Muscle layer of colon (tissue), 2 donors: ENCODE data around the gene IL6R.
A peak's percentile ranks its signal among the peaks of the same experiment; 100 is the strongest.

Experiments used
- H3K27ac ChIP-seq: one replicate; pipeline ENCODE4 v1.7.0; 2013; ENCODE audit warnings: low read depth, mild to moderate bottlenecking, low read length, moderate library complexity
- H3K27me3 ChIP-seq, 2 donors: one replicate each; pipeline ENCODE4 v1.7.0; 2013; ENCODE audit warnings: low read length in 2 of 2, mild to moderate bottlenecking in 2 of 2; ENCODE audit not compliant: insufficient read depth in 2 of 2, control insufficient read depth in 1 of 2
- H3K36me3 ChIP-seq: one replicate; pipeline ENCODE4 v1.7.0; 2013; ENCODE audit warnings: mild to moderate bottlenecking, low read length; ENCODE audit not compliant: insufficient read depth
- H3K4me1 ChIP-seq: one replicate; pipeline ENCODE4 v1.7.0; 2013; ENCODE audit warnings: mild to moderate bottlenecking, low read length; ENCODE audit not compliant: insufficient read depth
- H3K4me3 ChIP-seq, 2 donors: one replicate each; pipeline ENCODE4 v1.7.0; 2013; ENCODE audit warnings: low read length in 2 of 2, low read depth in 1 of 2, mild to moderate bottlenecking in 1 of 2, moderate library complexity in 1 of 2
- H3K9ac ChIP-seq: one replicate; pipeline ENCODE4 v1.7.0; 2013; ENCODE audit warnings: low read length
- H3K9me3 ChIP-seq: one replicate; pipeline ENCODE4 v1.7.0; 2013; ENCODE audit warnings: mild to moderate bottlenecking, low read length
- donor health status: abdominal sarcoma.
- donor health status: Adenocarcinoma of cecum.

The IL6R gene

GRCh38 chr1:154495496-154496273 lies 90.5 kb downstream of the IL6R start:
- Histone ChIP-seq H3K4me3 (no peak overlapping the region), H3K27me3 (peaks cover 13 to 16% of the 10 kb centered on the region in 2 donors), H3K9ac (no peak overlapping the region), H3K36me3 (no peaks in the 10 kb centered on the region), H3K9me3 (no peaks in the 10 kb centered on the region), H3K4me1 (peaks cover 7% of the 10 kb centered on the region), H3K27ac (peak overlapping the region; percentile 13)

GRCh38 chr1:154496383-154496782 lies 91.2 kb downstream of the IL6R start:
- Histone ChIP-seq H3K27ac (no peak overlapping the region), H3K27me3 (peaks cover 20 to 23% of the 10 kb centered on the region in 2 donors), H3K9me3 (no peaks in the 10 kb centered on the region), H3K36me3 (no peaks in the 10 kb centered on the region), H3K4me1 (peaks cover 4% of the 10 kb centered on the region), H3K4me3 (no peak overlapping the region), H3K9ac (no peak overlapping the region)

GRCh38 chr1:154497026-154497806 lies 92.1 kb downstream of the IL6R start:
- H3K4me3 ChIP-seq: no peak overlapping the region
- H3K9me3 ChIP-seq: no peaks in the 10 kb centered on the region
- no peak overlapping the region for H3K9ac ChIP-seq
- H3K36me3 ChIP-seq: no peaks in the 10 kb centered on the region
- no peak overlapping the region for H3K27ac ChIP-seq
- peaks cover 22 to 31% of the 10 kb centered on the region in 2 donors for H3K27me3 ChIP-seq
- H3K4me1 ChIP-seq: peaks cover 4% of the 10 kb centered on the region

DNA sequence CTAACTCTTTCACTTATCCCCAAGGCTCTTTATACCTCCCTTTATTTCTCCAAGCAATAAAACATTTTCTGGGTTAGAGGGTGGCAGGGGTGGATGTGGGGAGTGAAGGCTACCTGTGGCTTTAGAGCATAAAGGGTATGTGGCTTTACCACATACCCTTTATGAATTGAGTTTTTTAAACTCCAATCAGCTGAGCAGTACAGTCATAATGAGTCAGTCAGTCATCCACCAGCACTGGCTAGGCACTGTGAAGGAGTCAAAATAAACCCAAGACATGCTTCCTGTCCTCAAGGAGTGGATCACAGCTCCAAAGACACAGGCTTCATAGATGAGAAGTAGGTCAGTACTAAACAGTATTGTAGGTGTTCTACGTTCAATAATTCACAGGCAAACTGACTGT lies 94.3 kb downstream of the IL6R start:
- Histone ChIP-seq H3K27me3 (peaks cover 22 to 41% of the 10 kb centered on the region in 2 donors), H3K4me3 (no peak overlapping the region), H3K4me1 (peaks cover 4% of the 10 kb centered on the region), H3K36me3 (no peaks in the 10 kb centered on the region), H3K9ac (no peak overlapping the region), H3K27ac (no peak overlapping the region), H3K9me3 (no peaks in the 10 kb centered on the region)

DNA sequence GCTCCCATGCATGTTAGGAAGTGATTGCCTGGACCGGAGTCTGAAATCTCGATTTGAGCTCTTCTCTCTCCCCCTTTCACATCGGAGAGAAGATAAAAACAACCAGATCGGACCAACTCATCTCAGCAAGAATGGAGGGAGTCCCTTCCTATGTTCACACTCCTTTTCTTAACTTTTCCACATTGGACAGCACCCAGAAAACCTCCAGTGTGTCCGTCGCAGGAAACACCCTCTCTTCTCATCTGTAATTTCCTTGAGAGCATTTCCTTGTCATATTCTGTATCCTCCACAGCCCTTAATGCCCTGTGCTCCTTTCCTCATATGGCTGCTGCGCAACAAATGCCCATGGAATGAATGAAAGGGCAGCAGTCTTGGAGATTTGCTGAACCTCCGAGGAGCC lies 95.4 kb downstream of the IL6R start:
- no peaks in the 10 kb centered on the region for H3K9me3 ChIP-seq
- peaks cover 22 to 41% of the 10 kb centered on the region in 2 donors for H3K27me3 ChIP-seq
- H3K4me1 ChIP-seq: peaks cover 4% of the 10 kb centered on the region
- H3K9ac ChIP-seq: no peak overlapping the region
- peak overlapping the region in 1 of 2 donors; percentile 55 for H3K4me3 ChIP-seq
- H3K27ac ChIP-seq: no peak overlapping the region
- H3K36me3 ChIP-seq: no peaks in the 10 kb centered on the region

DNA sequence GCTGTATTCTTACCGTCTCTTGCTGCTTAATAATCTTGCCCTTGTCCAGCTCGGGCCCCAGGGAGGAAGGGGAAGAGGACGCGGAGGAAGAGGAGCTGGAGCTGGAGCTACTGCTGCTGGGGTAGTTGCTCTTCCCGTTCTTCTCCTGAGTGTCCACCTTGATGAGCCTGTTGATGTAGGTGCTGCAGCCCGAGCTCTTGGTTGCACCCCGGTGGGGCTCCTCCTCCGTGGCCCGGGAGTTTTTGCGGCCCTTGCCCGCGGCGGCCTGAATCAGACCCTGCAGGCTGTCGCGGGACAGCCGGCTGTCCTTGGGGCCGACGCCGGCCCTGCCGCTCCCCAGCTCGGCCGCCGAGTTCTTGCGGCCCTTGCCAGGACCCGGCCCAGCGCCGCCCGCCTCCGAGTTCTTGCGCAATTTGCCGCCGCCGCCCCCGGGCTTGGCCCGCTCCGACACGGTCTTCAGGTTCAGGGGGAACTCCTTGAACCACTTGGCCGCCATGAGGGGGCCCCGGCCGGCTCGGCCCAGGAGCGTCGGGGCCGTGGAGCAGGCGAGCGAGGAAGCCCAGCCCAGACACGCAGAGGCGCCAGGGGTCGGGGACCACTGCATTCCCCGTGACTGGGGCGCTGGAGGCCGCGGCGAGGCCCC lies 96.4 kb downstream of the IL6R start:
- H3K4me1 ChIP-seq: peaks cover 4% of the 10 kb centered on the region
- peak overlapping the region; percentile 42 to 55 for H3K4me3 ChIP-seq
- peaks cover 22 to 41% of the 10 kb centered on the region in 2 donors for H3K27me3 ChIP-seq
- H3K36me3 ChIP-seq: no peaks in the 10 kb centered on the region
- H3K27ac ChIP-seq: no peak overlapping the region
- no peak overlapping the region for H3K9ac ChIP-seq
- no peaks in the 10 kb centered on the region for H3K9me3 ChIP-seq

GRCh38 chr1:154502066-154502743 lies 97.1 kb downstream of the IL6R start, which contains the start of the genes SHE and TDRD10:
TSS of gene SHE (minus strand) at chr1:154502412. CDS start at chr1:154502026, 386 bp downstream.
TSS of gene TDRD10 (plus strand) at chr1:154502219. CDS start at chr1:154506904, 4,685 bp downstream.
- H3K9ac ChIP-seq: no peak within 1 kb of the TSS
- H3K27me3 ChIP-seq: peaks cover 22 to 43% of the 10 kb centered on the region in 2 donors
- peaks cover 4% of the 10 kb centered on the region for H3K4me1 ChIP-seq
- H3K36me3 ChIP-seq: no peaks in the 10 kb centered on the region
- H3K27ac ChIP-seq: no peak within 1 kb of the TSS
- H3K4me3 ChIP-seq: peak within 1 kb of the TSS; percentile 42 to 55
- no peaks in the 10 kb centered on the region for H3K9me3 ChIP-seq

- Histone ChIP-seq H3K9ac (no peak overlapping the region), H3K9me3 (no peaks in the 10 kb centered on the region), H3K4me3 (peak overlapping the region in 1 of 2 donors; percentile 20), H3K4me1 (peaks cover 4% of the 10 kb centered on the region), H3K36me3 (no peaks in the 10 kb centered on the region), H3K27me3 (peaks cover 22 to 46% of the 10 kb centered on the region in 2 donors), H3K27ac (no peak overlapping the region)
Measured at GRCh38 chr1:154502744-154503115, 97.6 kb downstream of the IL6R start.

GRCh38 chr1:154503898-154504297 lies 98.8 kb downstream of the IL6R start:
- Histone ChIP-seq H3K4me3 (no peak overlapping the region), H3K4me1 (peaks cover 4% of the 10 kb centered on the region), H3K27me3 (peaks cover 22 to 46% of the 10 kb centered on the region in 2 donors), H3K9ac (no peak overlapping the region), H3K9me3 (no peaks in the 10 kb centered on the region), H3K36me3 (no peaks in the 10 kb centered on the region), H3K27ac (no peak overlapping the region)

DNA sequence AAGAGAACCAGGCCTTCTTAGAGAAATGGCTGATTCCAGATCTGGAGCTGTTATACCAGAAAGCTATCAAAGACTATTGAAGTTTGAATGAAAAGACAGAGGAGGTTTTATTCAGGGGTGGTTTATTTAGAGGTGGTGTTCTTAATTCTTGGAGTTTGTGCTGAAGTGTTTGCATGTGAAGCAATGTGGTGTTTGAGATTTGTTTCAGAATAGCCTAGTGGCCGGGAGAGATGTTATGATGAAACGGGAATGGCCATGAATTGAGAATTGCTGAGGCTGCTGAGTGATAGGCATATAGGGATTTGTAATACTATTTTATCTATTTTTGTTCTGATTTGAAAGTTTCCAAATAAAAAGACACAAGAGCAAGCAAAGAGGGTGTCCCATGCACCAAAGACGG lies 107.6 kb downstream of the IL6R start:
- Histone ChIP-seq H3K4me3 (no peak overlapping the region), H3K4me1 (no peaks in the 10 kb centered on the region), H3K9ac (no peak overlapping the region), H3K36me3 (no peaks in the 10 kb centered on the region), H3K27ac (no peak overlapping the region), H3K9me3 (no peaks in the 10 kb centered on the region), H3K27me3 (no peaks in the 10 kb centered on the region)
